ENCODE results near the gene YIPF3. TPM values are rescaled to one million over a fixed set of nuclear protein-coding genes. Genes with fewer than 3 reads are reported as not detected.
A peak's percentile ranks its signal among the peaks of the same experiment; 100 is the strongest.

The YIPF3 gene
- total and polyA plus RNA-seq, 9 of the 15 experiments (the other 6 are each of a cell fraction or from before 2014, with no cell fraction given): 27.5 to 75.3 (median 57.6) TPM

DNA sequence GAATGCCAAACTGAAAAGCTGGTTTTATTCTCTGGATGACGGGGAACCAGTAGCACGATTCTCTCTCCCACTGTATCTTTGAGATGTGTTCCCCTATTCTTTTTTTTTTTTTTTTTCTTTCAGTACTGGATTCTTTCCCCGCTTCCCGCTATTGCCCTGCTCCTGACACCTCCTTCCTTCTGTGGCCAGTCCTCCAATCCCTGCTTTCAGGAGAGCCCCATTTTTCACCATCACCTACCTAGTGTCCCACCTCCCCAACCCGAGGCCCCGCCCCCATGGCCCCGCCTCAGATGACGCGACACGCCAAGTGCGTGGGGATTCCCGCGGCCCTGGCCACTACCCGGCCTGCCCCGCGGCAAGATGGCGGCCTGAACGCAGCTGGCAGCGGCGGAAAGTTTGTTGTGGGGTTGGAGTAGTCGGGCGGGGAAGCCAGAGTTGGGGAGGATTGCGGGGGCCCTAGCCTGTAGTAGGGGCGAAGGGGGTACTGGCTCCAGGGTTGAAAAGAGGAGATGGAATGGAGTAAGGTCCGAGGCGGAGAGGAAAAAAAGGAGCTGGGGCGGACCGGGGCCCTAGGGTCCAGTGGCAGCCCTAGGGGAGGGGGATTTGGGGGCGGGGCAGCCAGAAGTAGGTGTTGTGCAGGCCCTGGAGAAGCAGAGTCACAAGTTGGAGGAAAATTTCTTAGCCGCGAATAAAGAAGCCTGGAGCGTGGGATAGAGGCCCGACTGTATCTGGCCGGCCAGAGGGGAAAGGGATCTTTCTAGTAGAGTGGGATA, 39.3 kb downstream of the YIPF3 start, which contains the start of gene TJAP1 (continued):
- TF ChIP-seq, protein P1, sequence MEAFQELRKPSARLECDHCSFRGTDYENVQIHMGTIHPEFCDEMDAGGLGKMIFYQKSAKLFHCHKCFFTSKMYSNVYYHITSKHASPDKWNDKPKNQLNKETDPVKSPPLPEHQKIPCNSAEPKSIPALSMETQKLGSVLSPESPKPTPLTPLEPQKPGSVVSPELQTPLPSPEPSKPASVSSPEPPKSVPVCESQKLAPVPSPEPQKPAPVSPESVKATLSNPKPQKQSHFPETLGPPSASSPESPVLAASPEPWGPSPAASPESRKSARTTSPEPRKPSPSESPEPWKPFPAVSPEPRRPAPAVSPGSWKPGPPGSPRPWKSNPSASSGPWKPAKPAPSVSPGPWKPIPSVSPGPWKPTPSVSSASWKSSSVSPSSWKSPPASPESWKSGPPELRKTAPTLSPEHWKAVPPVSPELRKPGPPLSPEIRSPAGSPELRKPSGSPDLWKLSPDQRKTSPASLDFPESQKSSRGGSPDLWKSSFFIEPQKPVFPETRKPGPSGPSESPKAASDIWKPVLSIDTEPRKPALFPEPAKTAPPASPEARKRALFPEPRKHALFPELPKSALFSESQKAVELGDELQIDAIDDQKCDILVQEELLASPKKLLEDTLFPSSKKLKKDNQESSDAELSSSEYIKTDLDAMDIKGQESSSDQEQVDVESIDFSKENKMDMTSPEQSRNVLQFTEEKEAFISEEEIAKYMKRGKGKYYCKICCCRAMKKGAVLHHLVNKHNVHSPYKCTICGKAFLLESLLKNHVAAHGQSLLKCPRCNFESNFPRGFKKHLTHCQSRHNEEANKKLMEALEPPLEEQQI (IDR thresholded peaks at IDR 0.05): no peak
- no peak for TF ChIP-seq ZNF197 (CRISPR knock-in tag; IDR thresholded peaks at IDR 0.05; ENCODE audit: low read depth)
- TF ChIP-seq CBFA2T3 (IDR thresholded peaks at IDR 0.05): no peak
- TF ChIP-seq SP2 (IDR thresholded peaks at IDR 0.05; ENCODE audit: extremely low read depth, low read depth, low read length, poor library complexity, severe bottlenecking): no peak
- no peak for TF ChIP-seq RBM25 (IDR thresholded peaks at IDR 0.05; ENCODE audit: low read depth, low read length, severe bottlenecking)
- TF ChIP-seq ZBTB17 (CRISPR knock-in tag; IDR thresholded peaks at IDR 0.05): no peak
- TF ChIP-seq RBFOX2 (IDR thresholded peaks at IDR 0.05; ENCODE audit: low read depth, low read length): peak; percentile 97
- no peak for TF ChIP-seq SNIP1 (IDR thresholded peaks at IDR 0.05; ENCODE audit: low read depth)
- TF ChIP-seq NR3C1 (CRISPR knock-in tag; IDR thresholded peaks at IDR 0.05): no peak
- TF ChIP-seq FUS (optimal IDR thresholded peaks at IDR 0.05; ENCODE audit: low read depth, low read length): no peak
- TF ChIP-seq XRCC5 (IDR thresholded peaks at IDR 0.05; ENCODE audit: low read depth, low read length): no peak
- no peak for TF ChIP-seq ZNF282 (CRISPR knock-in tag; IDR thresholded peaks at IDR 0.05)
- peak; percentile 74; the same call in 1 of the 2 replicates for TF ChIP-seq POLR2AphosphoS2 (IDR thresholded peaks at IDR 0.05; ENCODE audit: low read length)
- TF ChIP-seq, protein P2, sequence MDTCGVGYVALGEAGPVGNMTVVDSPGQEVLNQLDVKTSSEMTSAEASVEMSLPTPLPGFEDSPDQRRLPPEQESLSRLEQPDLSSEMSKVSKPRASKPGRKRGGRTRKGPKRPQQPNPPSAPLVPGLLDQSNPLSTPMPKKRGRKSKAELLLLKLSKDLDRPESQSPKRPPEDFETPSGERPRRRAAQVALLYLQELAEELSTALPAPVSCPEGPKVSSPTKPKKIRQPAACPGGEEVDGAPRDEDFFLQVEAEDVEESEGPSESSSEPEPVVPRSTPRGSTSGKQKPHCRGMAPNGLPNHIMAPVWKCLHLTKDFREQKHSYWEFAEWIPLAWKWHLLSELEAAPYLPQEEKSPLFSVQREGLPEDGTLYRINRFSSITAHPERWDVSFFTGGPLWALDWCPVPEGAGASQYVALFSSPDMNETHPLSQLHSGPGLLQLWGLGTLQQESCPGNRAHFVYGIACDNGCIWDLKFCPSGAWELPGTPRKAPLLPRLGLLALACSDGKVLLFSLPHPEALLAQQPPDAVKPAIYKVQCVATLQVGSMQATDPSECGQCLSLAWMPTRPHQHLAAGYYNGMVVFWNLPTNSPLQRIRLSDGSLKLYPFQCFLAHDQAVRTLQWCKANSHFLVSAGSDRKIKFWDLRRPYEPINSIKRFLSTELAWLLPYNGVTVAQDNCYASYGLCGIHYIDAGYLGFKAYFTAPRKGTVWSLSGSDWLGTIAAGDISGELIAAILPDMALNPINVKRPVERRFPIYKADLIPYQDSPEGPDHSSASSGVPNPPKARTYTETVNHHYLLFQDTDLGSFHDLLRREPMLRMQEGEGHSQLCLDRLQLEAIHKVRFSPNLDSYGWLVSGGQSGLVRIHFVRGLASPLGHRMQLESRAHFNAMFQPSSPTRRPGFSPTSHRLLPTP (IDR thresholded peaks at IDR 0.05; ENCODE audit: borderline replicate concordance, extremely low read depth, insufficient read length): no peak
- no peak for TF ChIP-seq TEAD2 (tag; IDR thresholded peaks at IDR 0.05)
- no peak for TF ChIP-seq ZNF668 (CRISPR knock-in tag; IDR thresholded peaks at IDR 0.05)
- TF ChIP-seq ZNF77 (CRISPR knock-in tag; IDR thresholded peaks at IDR 0.05): no peak
- no peak for TF ChIP-seq FOS (IDR thresholded peaks at IDR 0.05; ENCODE audit: extremely low read depth, insufficient read length)
- no peak for TF ChIP-seq TAL1 (IDR thresholded peaks at IDR 0.05)
- TF ChIP-seq SP1 (CRISPR knock-in tag; IDR thresholded peaks at IDR 0.05): peak; percentile 64; the same call in 1 of the 2 replicates
- TF ChIP-seq PURB (CRISPR knock-in tag; IDR thresholded peaks at IDR 0.05; ENCODE audit: low read depth): no peak
- TF ChIP-seq EWSR1 (IDR thresholded peaks at IDR 0.05; ENCODE audit: borderline replicate concordance, low read depth, partially characterized antibody): no peak
- TF ChIP-seq, protein P3, sequence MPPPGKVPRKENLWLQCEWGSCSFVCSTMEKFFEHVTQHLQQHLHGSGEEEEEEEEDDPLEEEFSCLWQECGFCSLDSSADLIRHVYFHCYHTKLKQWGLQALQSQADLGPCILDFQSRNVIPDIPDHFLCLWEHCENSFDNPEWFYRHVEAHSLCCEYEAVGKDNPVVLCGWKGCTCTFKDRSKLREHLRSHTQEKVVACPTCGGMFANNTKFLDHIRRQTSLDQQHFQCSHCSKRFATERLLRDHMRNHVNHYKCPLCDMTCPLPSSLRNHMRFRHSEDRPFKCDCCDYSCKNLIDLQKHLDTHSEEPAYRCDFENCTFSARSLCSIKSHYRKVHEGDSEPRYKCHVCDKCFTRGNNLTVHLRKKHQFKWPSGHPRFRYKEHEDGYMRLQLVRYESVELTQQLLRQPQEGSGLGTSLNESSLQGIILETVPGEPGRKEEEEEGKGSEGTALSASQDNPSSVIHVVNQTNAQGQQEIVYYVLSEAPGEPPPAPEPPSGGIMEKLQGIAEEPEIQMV (tag; conservative IDR thresholded peaks at IDR 0.05; ENCODE audit: low read depth): no peak
